NCI-H2171 (cell line): ENCODE results near the gene POU2AF1.

Source experiments
- DNase-seq: peaks from one replicate; lab custom pipeline; 2025; lab: John Stamatoyannopoulos, UW

The POU2AF1 gene

GRCh38 chr11:111360150-111361043, 18.7 kb downstream of the POU2AF1 start:
- DNase-seq: no peak

- no peak for DNase-seq
Measured at GRCh38 chr11:111359223-111360149, 19.6 kb downstream of the POU2AF1 start.

- no peak for DNase-seq
Measured at GRCh38 chr11:111358038-111359001, 20.8 kb downstream of the POU2AF1 start.

GRCh38 chr11:111357150-111358037, 21.7 kb downstream of the POU2AF1 start:
- no peak for DNase-seq

DNA sequence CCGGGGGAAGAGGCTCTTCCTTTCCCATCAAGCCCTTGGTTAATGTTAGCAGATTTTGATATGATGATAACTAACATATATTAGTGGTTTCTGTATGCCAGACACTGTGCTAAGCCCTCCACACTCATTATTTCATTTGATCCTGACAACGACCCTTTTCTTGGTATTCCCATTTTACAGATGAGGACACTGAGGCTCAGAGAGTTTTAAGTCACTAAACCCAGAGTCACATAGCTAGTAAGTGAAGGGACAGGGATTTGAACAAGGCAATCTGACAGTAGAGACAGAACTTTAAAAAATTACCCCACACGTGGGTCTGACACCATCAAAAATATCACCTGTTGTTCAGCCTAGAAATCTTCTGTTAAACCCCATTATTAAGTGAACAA, 22.4 kb downstream of the POU2AF1 start:
- DNase-seq: no peak

- DNase-seq: no peak
Measured at GRCh38 chr11:111355956-111356659, 23.0 kb downstream of the POU2AF1 start.

- DNase-seq: no peak
Measured at GRCh38 chr11:111355101-111355500, 24.0 kb downstream of the POU2AF1 start.

GRCh38 chr11:111354601-111354891, 24.5 kb downstream of the POU2AF1 start:
- no peak for DNase-seq

DNA sequence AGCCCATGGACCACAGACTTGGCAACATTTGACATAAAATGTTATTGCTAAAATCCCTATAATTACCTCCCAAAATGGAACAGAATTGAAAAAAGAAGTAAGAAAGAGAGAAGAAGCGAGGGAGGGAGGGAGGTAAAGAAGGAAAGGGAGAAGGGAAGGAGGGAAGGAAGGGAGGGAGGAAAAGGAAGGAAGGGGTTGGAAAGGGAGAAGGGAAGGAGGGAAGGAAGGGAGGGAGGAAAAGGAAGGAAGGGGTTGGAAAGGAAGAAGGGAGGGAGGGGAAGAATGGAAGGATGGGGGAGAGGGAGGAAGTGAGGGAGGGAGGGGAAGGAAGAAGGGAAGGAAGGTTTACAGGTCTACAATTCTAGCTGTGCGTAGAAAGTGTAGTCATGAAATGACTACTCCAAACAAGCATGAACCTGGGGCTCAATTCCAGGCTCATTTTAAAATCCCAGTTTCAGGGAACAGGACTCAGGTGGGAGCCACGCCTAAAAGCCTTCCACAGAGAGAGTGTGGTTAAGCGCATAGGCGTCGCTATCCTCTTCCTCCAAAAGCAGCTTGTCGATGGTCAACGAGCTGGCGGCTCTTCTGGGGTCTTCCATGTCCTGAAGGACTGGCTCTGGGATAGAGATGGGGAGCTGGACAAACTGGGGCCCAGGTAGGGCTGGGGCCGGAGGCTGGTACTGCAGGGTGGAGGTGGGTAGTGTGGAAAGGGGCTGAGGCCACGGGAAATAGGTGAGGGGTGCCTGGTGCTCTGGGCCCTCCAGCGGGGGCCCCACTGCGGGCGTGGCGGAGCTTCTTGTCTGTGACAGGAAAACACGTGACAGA, 25.1 kb downstream of the POU2AF1 start:
- no peak for DNase-seq

- no peak for DNase-seq
Measured at GRCh38 chr11:111352935-111353710, 26.0 kb downstream of the POU2AF1 start.

- DNase-seq: no peak
Measured at GRCh38 chr11:111352231-111352746, 26.8 kb downstream of the POU2AF1 start.

GRCh38 chr11:111351374-111352055, 27.6 kb downstream of the POU2AF1 start:
- no peak for DNase-seq

GRCh38 chr11:111350811-111351210, 28.3 kb downstream of the POU2AF1 start:
- no peak for DNase-seq

GRCh38 chr11:111349191-111349695, 29.8 kb downstream of the POU2AF1 start:
- no peak for DNase-seq

GRCh38 chr11:111348147-111348546, 30.9 kb downstream of the POU2AF1 start:
- DNase-seq: no peak

DNA sequence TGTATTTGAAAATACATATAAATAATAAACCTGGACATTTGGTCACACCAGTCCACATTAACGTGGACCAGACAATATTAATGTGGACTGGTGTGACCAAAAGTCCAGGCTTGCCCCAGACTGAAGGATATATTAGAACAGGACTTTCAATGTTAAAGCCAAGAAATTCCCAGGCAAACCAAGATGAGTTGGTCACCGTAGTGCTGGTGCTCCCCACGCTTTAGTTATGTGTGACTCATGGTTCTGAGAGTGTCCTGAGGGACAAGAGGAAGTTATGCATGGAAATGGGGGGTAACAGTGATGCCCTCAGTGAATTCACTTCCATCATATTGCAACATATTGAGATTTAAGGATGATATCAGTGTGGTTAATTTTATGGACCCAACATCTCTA, 31.4 kb downstream of the POU2AF1 start:
- no peak for DNase-seq

DNA sequence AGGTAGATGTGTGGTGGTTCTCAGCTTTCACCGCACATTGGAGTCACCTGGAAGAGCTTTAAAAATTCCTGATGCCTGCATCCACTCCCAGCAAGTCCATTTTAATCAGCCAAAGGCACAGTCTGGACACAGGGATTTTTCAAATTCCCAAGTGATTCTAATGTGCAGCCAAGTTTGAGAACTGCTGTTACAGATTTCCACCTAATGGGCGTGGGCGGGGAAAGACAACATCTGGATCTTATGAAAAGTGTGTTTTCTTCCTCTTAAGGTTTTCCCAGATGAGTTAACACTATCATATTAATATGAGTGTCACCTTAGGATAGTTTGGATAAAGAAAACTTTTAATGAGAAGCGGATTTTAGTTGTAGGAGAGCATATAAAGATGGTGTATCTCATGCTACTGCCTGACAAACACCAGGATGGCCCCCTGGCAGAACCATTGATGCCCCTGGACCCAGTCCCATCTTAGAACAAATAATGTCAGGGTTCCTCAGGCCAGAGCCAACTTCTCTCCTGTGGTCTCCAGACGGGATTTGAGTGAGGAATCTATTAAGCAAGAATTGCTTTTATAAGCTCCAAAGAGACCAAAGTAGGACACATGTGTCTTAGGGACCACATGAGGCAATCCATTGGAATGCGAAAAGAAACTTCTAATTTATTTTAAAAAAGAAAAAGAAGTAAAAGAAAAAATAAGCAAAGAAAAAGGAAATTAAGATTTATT, 31.9 kb downstream of the POU2AF1 start:
- no peak for DNase-seq
